ENCODE data around the gene P2RX3.
A peak's percentile ranks its signal among the peaks of the same experiment; 100 is the strongest.

Gene P2RX3

GRCh38 chr11:57364851-57365660 lies 26.9 kb downstream of the P2RX3 start:
- H3K27ac ChIP-seq, result no peak overlapping the region
- DNase-seq (ENCODE audit: low read depth, low spot score), result no peak

DNA sequence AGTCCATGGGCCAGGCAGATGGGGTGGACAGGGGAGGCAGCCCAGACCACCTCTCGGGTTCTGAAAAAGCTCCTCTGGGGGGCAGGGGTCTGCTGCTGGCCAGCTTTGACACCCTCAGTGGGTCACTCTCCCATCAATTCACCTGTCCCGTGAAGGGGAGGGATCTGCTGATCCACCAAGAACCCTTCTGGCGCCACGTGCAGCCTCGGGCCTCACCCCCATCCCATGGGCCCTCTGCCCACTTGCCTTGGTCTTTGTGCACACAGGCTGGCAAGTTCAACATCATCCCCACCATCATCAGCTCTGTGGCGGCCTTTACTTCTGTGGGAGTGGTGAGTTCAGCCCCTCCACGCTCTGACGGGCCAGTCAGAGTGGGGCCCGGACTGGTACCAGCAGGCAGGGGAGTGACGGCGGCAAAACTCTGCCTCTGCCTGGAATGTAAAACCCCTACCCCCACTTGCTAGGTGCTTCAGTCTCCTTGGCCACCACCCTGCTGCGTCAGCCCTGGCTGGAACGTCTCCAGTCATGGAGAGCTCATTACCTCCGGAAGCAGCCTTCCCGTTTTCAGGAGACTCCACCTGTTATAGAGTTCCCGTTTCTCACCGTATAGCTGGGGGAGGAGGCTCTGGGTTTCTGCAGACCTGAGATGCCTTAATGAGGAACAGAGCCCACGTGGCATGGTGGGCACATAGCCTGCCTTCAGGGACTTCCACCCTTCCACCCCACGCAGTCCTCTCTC lies 30.1 kb downstream of the P2RX3 start:
- H3K27ac ChIP-seq, result no peak overlapping the region
- peak; percentile 12 for DNase-seq (ENCODE audit: low read depth, low spot score)

- no peak overlapping the region for H3K27ac ChIP-seq
- DNase-seq (ENCODE audit: low read depth, low spot score), result no peak
Observed at GRCh38 chr11:57368845-57369232, 30.7 kb downstream of the P2RX3 start.

- H3K27ac ChIP-seq, result peak overlapping the region; percentile 31
- DNase-seq (ENCODE audit: low read depth, low spot score), result peak; percentile 57
Observed at GRCh38 chr11:57370251-57370650, 32.1 kb downstream of the P2RX3 start.

GRCh38 chr11:57370941-57371340 lies 32.8 kb downstream of the P2RX3 start:
- DNase-seq (ENCODE audit: low read depth, low spot score), result no peak
- no peak overlapping the region for H3K27ac ChIP-seq

DNA sequence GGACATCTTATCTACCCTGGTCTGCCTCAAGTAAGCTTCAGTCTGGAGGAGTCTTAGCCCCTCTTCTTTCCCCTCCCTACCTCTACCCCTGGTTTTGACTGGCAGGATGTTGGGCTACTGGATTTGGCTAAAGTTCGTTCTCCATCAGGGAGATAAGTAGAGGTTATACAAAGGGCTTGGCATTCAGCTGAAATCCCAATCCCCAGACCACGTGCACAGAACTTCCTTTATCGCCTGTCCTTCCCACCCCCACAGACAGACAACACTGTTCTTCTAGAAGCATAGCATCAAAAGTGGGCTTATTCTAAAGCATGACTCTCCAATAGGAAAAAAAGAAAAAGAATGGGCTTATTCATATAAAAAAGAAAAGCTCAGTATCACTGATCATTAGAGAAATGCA lies 35.0 kb downstream of the P2RX3 start:
- no peak overlapping the region for H3K27ac ChIP-seq
- no peak for DNase-seq (ENCODE audit: low read depth, low spot score)

DNA sequence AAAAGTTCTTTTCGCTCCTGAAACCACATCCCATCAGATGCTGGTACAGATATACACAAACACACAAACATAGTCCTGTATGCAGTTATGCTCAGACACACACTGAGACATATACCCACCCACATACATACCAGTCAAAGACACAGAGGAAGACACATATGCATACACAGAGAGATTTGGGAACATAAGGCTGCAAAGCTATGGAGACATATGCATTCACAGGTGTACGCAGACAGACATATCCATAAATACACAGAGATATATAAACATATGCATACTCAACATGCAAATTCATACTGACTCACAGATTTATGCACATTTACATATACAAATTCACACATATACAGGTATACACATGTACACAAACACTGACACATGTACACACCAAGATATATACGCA lies 36.8 kb downstream of the P2RX3 start:
- DNase-seq (ENCODE audit: low read depth, low spot score), result no peak
- no peak overlapping the region for H3K27ac ChIP-seq

DNA sequence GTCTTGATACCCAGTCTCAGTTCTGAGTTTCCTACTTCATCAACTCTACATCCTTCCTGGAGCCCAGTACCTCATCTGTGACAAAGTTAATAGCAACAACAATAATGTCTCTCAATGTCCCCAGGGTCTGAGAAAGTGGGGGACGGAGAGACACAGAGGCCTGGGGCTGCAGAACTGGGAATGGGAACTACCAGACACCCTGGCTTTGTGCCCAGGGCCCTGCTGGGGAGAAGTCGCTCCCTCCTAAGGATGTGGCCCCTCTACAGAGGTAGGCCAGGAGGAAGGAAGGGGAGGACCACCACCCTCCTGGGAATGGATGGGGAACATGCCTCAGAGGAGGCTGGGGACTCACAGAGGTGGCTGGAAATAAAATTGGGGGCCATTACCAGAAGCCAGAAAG lies 37.3 kb downstream of the P2RX3 start:
- no peak overlapping the region for H3K27ac ChIP-seq
- no peak for DNase-seq (ENCODE audit: low read depth, low spot score)

DNA sequence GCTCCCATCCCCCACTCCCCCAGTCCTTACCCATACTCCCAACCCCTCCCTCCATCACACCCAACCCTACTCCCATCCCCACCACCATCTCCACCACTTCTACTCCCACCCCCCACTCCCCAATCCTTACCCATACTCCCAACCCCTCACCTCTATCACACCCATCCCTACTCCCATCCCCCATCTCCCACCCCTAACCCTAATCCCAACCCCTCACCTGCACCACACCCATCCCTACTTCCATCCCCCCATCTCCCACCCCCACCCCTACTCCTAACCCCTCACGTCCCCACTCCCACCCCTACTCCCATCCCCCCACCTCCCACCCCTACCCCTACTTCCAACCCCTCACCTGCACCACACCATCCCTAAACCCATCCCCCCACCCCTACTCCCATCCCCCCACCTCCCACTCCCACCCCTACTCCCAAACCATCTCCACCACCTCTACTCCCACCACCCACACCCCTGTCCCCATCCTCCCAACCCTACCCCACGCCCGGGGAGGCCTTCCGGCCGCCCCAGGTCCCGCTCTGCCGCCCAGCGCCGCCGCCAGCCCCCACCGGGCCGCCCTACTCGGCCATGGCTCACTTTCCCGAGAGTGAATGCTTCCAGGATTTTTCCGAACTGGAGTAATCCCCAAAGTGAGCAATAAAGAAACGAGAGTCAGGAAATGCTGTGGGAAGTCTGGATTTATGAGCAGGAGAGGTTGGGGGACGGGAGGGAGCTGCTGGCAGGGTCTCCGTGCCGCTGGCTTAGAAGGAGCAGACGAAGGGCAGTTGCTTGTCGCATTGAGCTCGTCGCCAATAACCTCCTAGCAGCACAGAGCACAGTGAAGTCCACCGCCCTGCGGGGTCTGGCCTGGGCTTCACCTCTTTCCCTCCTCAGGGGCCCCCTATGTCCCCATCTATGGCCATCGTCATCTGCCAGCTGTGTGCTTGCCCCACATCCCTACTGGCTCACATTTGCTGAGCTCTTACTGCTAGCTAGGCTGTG lies 38.2 kb downstream of the P2RX3 start:
- no peak for DNase-seq (ENCODE audit: low read depth, low spot score)
- H3K27ac ChIP-seq, result no peak overlapping the region

DNA sequence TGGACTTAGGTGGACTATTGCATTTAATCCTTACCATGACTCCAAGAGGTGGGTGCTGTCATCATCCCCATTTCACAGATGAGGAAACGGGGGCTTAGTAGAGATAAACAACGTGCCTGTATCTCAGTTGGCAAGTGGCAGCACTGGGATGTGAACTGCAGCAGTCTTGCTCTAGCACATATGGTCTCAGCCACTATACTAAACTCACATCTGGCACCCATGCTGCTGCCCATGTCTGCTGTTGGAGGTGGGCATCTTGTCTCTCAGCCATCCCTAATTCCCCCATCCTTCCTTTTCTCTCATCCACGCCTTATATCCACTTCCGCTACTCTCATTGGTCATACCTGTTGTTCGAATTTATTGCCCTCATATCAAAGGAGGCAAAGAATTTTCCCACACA lies 39.0 kb downstream of the P2RX3 start:
- DNase-seq (ENCODE audit: low read depth, low spot score), result no peak
- no peak overlapping the region for H3K27ac ChIP-seq

- H3K27ac ChIP-seq, result no peak overlapping the region
- no peak for DNase-seq (ENCODE audit: low read depth, low spot score)
Observed at GRCh38 chr11:57378186-57378585, 40.0 kb downstream of the P2RX3 start.

DNA sequence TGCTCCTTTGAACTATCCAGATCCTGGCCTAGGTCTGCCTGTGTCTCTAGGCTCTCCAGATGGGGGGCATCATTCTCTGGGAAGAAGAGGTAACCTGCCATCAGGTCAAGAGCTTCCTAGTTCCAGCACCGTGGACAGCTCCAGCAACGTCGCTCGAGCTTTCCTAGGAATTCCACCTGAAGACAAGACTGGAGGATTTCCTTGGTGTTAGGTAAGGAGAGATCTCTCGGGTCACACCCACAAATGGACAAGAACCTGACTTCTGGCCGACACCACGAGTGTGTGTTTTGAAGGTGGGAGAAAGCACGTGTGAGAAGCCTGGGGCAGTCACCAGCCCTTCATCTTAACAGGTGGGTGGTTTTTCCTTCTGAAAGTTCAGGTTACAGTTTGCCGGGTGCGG lies 41.6 kb downstream of the P2RX3 start:
- H3K27ac ChIP-seq, result no peak overlapping the region
- no peak for DNase-seq (ENCODE audit: low read depth, low spot score)

DNA sequence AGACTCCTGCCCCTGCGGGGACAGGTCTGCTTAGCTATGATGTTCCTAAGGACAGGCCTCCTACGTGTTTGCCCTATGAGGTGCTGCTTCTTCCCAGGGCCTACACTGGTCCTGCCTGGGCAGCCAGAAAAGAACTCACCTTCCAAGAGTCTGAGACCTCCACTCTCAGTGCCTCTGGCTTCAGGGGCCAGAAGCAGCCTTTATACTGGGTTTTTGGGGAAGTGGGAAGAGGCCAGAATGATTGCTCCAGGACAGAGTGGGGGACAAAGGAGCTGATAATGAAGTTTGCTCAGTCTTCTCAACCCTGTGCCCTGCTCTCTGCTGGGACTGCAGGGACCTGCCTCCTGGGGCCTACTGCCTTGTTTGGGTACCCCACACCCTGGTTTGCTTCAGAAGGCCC lies 42.8 kb downstream of the P2RX3 start, which contains the start of gene PRG3:
TSS of gene PRG3 (minus strand) at position 176 of the 400 bp plus-strand sequence. CDS start 442 bp downstream, outside the sequence.
- H3K27ac ChIP-seq, result no peak within 1 kb of the TSS

DNA sequence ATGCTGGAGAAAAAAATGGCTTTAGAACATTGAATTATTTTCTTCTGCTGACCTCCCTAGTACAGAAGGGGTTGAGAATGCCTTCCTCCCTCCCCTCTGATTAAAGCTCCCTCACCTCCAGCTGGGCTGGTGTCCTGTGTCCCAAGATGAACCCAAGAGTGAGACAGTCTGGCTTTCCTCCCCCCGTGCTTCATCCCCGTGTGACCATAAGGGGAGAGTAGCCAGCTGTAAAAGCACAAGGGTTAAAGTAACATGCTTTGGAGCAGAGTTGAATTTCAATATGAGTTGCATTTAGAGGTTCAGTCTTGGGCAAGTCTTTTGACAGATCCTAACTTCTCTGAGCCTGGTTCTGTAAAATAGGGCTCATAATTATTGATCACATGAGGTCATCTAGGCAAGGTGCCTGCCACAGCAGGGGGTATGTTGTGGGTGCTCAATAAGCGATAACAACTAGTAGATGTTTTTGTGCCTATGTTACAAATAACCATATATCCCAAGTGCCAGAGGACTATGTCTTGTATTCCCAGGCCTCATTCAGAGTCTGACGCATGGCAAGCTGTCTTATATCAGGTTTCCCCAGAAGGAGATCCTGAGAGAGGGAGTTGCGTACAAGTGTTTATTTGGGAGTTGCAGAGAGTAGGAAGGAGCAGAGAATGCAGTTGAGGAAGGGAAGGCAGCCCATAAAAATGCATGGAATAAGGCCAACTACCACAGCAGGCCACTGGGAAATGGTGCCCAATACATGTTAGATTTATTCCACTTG lies 48.2 kb downstream of the P2RX3 start:
- no peak overlapping the region for H3K27ac ChIP-seq
- DNase-seq (ENCODE audit: low read depth, low spot score), result no peak

More for the DNA sequence above, 42.8 kb downstream of the P2RX3 start, which contains the start of gene PRG3:
- DNase-seq (ENCODE audit: low read depth, low spot score), result no peak

DNA sequence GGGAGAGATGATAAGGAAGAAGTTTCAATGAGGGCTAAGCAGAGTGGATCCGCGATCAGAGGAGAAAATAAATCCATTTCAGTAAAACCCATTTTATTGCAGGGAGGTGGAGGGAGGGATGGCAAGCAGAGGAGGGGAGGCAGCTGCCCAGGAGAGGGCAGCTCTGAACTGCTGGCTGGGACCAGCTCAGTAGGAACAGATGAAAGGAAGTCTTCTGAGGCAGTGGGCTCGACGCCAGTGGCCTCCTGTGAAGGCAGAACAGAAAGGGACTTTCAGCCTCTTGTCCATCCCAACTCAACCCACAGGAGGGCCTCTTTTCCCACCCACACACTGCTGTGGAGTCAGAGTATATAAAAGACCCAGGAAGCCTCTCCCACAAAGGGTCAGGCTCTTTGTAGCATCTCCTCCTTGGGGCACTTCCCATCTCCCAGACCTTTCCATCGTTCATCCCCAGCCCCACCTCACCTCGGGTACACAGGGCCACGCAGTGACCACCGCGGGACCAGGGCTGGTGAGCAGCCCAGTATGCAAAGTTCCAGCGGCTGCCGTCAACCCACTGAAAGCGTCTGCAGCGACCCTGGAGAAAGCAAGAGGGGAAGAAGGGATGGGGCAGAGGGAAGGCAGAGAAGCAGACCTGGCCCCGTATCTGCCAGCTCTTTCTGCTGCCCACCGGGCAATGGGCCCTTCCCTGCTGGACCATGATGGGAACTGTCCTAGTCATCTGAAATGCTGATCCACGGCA lies 49.3 kb downstream of the P2RX3 start:
- DNase-seq (ENCODE audit: low read depth, low spot score), result no peak

DNA sequence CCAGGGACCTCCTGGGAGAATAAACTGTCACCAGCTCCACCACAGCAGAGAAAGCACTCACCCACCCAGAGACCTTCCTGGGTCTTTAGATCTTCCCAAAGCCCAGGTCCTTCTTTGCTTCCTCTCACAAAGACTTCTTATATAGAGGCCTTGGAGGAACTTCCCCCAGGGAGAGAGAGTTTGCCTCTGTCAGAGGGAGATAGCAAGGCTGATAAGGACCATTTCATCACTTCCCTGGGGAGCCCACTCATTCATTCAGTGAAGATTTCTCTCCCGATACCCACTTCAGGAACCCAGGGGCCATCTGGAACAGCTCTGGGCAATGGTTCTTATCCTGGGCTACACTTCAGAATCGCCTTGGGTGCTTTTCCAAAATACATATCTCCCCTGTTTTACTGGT lies 52.4 kb downstream of the P2RX3 start, which contains the start of gene PRG2:
TSS of gene PRG2 (minus strand) at position 116 of the 400 bp plus-strand sequence. CDS start 706 bp downstream, outside the sequence.
- no peak within 1 kb of the TSS for H3K27ac ChIP-seq
- no peak for DNase-seq (ENCODE audit: low read depth, low spot score)

More for the DNA sequence above, 49.3 kb downstream of the P2RX3 start:
- H3K27ac ChIP-seq, result no peak overlapping the region

DNA sequence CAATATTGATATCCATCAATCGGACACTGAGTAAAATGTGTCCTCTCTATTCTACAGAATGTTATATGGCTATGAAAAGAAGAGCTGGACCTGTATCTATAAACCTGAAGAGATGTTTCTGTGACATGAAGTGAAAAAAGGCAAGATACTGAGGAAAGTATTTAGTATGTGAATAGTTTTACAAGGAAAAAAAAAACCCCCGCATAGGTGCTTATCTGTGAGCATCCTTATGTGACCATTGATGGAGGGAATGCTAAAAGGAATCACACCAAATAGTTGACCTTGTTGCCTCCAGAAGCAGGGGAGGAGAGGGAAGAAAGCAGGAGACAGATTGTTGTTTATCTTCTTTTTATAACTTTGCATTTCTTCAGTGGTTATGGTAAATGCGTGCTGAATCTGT lies 53.0 kb downstream of the P2RX3 start:
- no peak for DNase-seq (ENCODE audit: low read depth, low spot score)
- no peak overlapping the region for H3K27ac ChIP-seq

GRCh38 chr11:57391539-57391938 lies 53.4 kb downstream of the P2RX3 start:
- no peak overlapping the region for H3K27ac ChIP-seq
- DNase-seq (ENCODE audit: low read depth, low spot score), result no peak
